NOMO-1 treated with dmso at 0.1 percent for 144 hours (cell line): ENCODE results near the gene FEZF2.

Source experiments
- DNase-seq: peaks from one replicate; lab custom pipeline; 2025; ENCODE audit not compliant: unreplicated experiment; lab: John Stamatoyannopoulos, UW

FEZF2 gene

GRCh38 chr3:62373714-62374333 lies 474 bp upstream of the FEZF2 start:
- no peak for DNase-seq

GRCh38 chr3:62372621-62373041 lies 719 bp downstream of the FEZF2 start:
- no peak for DNase-seq

- DNase-seq, result no peak
Measured at GRCh38 chr3:62371720-62372591, 1.4 kb downstream of the FEZF2 start.

- DNase-seq, result no peak
Measured at GRCh38 chr3:62370858-62371719, 2.3 kb downstream of the FEZF2 start.

GRCh38 chr3:62370112-62370857 lies 3.1 kb downstream of the FEZF2 start:
- no peak for DNase-seq

- no peak for DNase-seq
Measured at GRCh38 chr3:62369476-62369743, 3.9 kb downstream of the FEZF2 start.

- no peak for DNase-seq
Measured at GRCh38 chr3:62368705-62369475, 4.5 kb downstream of the FEZF2 start.

- DNase-seq, result no peak
Measured at GRCh38 chr3:62368290-62368704, 5.1 kb downstream of the FEZF2 start.

GRCh38 chr3:62367763-62368195 lies 5.6 kb downstream of the FEZF2 start:
- no peak for DNase-seq

GRCh38 chr3:62366126-62366484 lies 7.2 kb downstream of the FEZF2 start:
- DNase-seq, result no peak

GRCh38 chr3:62365391-62366125 lies 7.8 kb downstream of the FEZF2 start:
- no peak for DNase-seq

- no peak for DNase-seq
Measured at GRCh38 chr3:62364191-62364590, 9.2 kb downstream of the FEZF2 start.

- DNase-seq, result no peak
Measured at GRCh38 chr3:62363275-62363674, 10.1 kb downstream of the FEZF2 start.

- DNase-seq, result no peak
Measured at GRCh38 chr3:62361824-62362223, 11.5 kb downstream of the FEZF2 start.

- no peak for DNase-seq
Measured at GRCh38 chr3:62361261-62361660, 12.1 kb downstream of the FEZF2 start.

GRCh38 chr3:62359531-62359930 lies 13.8 kb downstream of the FEZF2 start:
- DNase-seq, result no peak

GRCh38 chr3:62356356-62356755 lies 17.0 kb downstream of the FEZF2 start:
- no peak for DNase-seq

- DNase-seq, result no peak
Measured at GRCh38 chr3:62355703-62356102, 17.6 kb downstream of the FEZF2 start.

GRCh38 chr3:62343755-62344154 lies 29.6 kb downstream of the FEZF2 start:
- DNase-seq, result no peak

GRCh38 chr3:62335196-62335595 lies 38.2 kb downstream of the FEZF2 start:
- DNase-seq, result no peak
